ENCODE data around the gene EXOSC6.
"Not testable (repeated sequence)": the region's sequence is repeated elsewhere in the genome, so short reads cannot be mapped to it uniquely, and the experiment has no call there.

The EXOSC6 gene

GRCh38 chr16:70255574-70255973 lies 3.8 kb upstream of the EXOSC6 start:
- in situ Hi-C loops (cut with MboI; ENCODE audit: low sequenced_read_pairs): no loop called here

GRCh38 chr16:70254965-70255286 lies 3.2 kb upstream of the EXOSC6 start:
- in situ Hi-C loops (cut with MboI; ENCODE audit: low sequenced_read_pairs): no loop called here

GRCh38 chr16:70254180-70254964 lies 2.6 kb upstream of the EXOSC6 start:
- in situ Hi-C loops (cut with MboI; ENCODE audit: low sequenced_read_pairs): no loop called here

- in situ Hi-C loops (cut with MboI; ENCODE audit: low sequenced_read_pairs): no loop called here
These were observed 1.8 kb upstream of the EXOSC6 start for GRCh38 chr16:70253291-70254106.

DNA sequence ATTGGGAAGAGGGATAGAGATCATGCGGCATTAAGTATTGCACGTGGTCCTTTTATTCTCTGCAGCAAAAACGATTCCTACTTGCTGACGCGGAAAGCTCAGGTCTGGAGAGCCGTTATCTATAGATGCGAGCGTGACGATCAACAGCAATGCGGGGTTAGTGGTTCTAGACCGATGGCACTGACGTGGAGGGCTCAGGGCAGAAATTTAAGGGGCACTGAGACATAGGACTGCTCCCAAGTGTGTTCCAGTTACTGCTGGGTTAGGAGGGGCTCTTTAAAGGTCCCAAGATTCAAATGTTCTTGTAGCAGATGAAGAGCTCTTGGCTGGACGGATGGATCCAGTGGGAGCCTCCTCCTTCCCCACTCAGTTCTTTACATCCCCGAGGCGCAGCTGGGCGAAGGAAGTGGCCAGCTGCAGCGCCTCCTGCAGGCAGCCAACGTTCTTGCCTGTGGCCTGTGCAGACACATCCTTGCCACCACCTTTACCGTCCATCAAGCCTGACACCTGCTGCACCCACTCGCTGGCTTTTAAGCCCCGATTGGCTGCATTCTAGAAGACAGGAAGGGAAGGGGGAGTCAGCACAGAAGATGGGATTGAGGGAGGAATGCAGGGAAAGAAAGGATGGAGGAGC lies 732 bp upstream of the EXOSC6 start:
- in situ Hi-C loops (cut with MboI; ENCODE audit: low sequenced_read_pairs): no loop called here

- in situ Hi-C loops (cut with MboI; ENCODE audit: low sequenced_read_pairs): no loop called here
These were observed 752 bp downstream of the EXOSC6 start for GRCh38 chr16:70250748-70251628.

- in situ Hi-C loops (cut with MboI; ENCODE audit: low sequenced_read_pairs): not testable (repeated sequence)
These were observed 2.0 kb downstream of the EXOSC6 start for GRCh38 chr16:70249697-70250096.

DNA sequence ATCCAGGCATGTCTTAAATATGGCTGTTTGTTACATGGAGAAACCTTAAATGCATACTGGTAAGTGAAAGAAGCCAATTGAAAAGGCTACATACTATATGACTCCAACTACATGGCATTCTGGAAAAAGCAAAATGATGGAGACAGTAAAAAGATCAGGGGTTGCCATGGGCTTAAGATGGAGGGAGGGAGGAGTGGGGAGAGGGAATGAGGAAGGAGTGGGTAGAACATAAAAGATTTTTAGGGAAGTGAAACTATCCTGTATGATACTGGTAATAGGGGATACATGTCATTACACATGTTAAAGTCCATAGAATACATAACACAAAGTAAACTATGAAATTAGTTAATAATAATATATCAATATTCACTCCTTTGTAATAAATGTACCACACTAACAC lies 13.0 kb downstream of the EXOSC6 start:
- in situ Hi-C loops (cut with MboI; ENCODE audit: low sequenced_read_pairs): not testable (repeated sequence)

DNA sequence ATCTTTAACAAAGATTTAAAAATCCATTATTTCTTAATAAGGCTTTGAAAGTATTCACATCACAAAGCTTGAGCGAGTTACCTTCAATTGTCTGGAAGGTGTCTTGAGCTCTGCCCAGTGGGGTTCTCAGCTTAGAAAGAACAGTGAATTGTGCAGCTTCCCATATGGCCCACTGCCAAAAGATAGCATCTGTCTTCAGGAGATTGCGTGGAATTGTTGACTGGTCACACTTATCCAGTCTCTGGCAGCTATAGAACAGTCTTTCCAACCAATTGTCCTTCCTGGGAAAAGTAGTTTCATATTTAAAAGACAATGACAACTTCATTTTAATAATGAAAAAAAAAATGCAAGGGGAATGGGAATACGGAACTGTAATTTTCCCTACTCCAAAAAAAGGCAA lies 19.9 kb downstream of the EXOSC6 start:
- in situ Hi-C loops (cut with MboI; ENCODE audit: low sequenced_read_pairs): not testable (repeated sequence)

DNA sequence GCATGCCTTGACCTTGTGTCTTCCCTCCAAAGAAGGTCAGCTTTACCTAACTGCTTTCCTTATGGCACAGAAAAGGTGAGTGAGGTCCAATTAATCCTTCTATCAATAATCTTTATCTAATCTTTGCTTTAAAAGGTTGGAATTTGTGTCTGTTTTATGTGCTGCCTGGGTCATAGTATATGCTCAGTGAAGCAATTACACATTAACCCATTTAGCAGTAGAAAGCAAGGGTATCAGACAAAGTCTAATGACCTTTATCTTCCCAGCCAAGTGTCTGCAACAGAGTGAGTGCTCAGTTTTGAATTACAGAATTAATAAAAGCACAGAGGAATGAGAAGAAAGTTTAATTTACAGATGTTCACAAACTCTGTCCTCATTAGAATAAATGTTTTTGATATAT lies 25.7 kb downstream of the EXOSC6 start:
- in situ Hi-C loops (cut with MboI; ENCODE audit: low sequenced_read_pairs): not testable (repeated sequence)

- in situ Hi-C loops (cut with MboI; ENCODE audit: low sequenced_read_pairs): not testable (repeated sequence)
These were observed 26.3 kb downstream of the EXOSC6 start for GRCh38 chr16:70225430-70225829.

DNA sequence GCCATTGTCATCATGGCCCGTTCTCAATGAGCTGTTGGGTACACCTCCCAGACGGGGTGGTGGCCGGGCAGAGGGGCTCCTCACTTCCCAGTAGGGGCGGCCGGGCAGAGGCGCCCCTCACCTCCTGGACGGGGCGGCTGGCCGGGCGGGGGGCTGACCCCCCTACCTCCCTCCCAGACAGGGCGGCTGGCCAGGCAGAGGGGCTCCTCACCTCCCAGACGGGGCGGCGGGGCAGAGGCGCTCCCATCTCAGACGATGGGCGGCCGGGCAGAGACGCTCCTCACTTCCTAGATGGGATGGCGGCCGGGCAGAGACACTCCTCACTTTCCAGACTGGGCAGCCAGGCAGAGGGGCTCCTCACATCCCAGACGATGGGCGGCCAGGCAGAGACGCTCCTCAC lies 27.1 kb downstream of the EXOSC6 start:
- in situ Hi-C loops (cut with MboI; ENCODE audit: low sequenced_read_pairs): not testable (repeated sequence)

DNA sequence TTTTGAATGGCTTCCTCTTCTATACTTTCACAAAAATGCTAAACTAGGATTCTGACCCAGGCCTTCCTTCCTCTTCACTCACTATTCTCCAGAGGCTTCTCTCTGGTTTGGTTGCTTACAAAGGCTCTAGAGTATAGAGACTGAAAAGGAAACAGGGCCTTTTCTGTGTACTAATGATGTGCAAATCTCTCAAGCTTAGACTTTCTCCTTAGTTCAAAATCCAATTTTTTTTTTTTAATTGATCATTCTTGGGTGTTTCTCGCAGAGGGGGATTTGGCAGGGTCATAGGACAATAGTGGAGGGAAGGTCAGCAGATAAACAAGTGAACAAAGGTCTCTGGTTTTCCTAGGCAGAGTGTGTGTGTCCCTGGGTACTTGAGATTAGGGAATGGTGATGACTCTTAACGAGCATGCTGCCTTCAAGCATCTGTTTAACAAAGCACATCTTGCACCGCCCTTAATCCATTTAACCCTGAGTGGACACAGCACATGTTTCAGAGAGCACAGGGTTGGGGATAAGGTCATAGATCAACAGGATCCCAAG lies 27.7 kb downstream of the EXOSC6 start:
- in situ Hi-C loops (cut with MboI; ENCODE audit: low sequenced_read_pairs): not testable (repeated sequence)

DNA sequence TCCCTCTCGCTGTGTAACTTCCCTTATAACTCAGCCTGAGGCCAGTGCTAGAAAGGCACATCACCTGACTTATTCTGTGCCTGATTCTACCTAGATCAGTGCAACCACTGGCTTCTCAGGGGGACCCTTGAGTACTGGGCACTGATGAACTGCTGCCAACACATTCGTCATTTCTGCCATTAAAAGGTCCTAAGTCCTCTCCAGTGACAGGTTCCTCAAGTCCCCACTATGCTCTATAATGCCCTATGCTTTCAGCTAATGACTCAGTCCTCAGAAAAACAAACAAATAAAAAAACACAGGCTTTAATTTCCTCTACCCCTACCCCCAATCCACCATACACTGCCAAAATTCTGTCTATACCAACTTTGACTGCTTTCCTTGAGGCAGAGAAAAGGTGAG lies 28.5 kb downstream of the EXOSC6 start:
- in situ Hi-C loops (cut with MboI; ENCODE audit: low sequenced_read_pairs): not testable (repeated sequence)

- in situ Hi-C loops (cut with MboI; ENCODE audit: low sequenced_read_pairs): not testable (repeated sequence)
These were observed 29.2 kb downstream of the EXOSC6 start for GRCh38 chr16:70222574-70222973.

GRCh38 chr16:70218586-70218985 lies 33.2 kb downstream of the EXOSC6 start:
- in situ Hi-C loops (cut with MboI; ENCODE audit: low sequenced_read_pairs): not testable (repeated sequence)

GRCh38 chr16:70206382-70206781 lies 45.4 kb downstream of the EXOSC6 start:
- in situ Hi-C loops (cut with MboI; ENCODE audit: low sequenced_read_pairs): not testable (repeated sequence)

GRCh38 chr16:70204668-70205405 lies 46.9 kb downstream of the EXOSC6 start:
- in situ Hi-C loops (cut with MboI; ENCODE audit: low sequenced_read_pairs): not testable (repeated sequence)

DNA sequence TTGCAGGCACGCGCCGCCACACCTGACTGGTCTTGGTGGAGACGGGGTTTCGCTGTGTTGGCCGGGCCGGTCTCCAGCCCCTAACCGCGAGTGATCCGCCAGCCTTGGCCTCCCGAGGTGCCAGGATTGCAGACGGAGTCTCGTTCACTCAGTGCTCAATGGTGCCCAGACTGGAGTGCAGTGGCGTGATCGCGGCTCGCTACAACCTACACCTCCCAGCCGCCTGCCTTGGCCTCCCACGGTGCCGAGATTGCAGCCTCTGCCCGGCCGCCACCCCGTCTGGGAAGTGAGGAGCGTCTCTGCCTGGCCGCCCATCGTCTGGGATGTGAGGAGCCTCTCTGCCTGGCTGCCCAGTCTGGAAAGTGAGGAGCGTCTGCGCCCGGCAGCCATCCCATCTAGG lies 47.7 kb downstream of the EXOSC6 start:
- in situ Hi-C loops (cut with MboI; ENCODE audit: low sequenced_read_pairs): not testable (repeated sequence)

GRCh38 chr16:70203508-70203907 lies 48.2 kb downstream of the EXOSC6 start:
- in situ Hi-C loops (cut with MboI; ENCODE audit: low sequenced_read_pairs): not testable (repeated sequence)

All from HL-60/S4 treated with phorbol 12-myristate 13-acetate at 8.2 ng/mL for 4 days and 3 days (cell line).